ENCODE results near the gene DUSP22.

DNA sequence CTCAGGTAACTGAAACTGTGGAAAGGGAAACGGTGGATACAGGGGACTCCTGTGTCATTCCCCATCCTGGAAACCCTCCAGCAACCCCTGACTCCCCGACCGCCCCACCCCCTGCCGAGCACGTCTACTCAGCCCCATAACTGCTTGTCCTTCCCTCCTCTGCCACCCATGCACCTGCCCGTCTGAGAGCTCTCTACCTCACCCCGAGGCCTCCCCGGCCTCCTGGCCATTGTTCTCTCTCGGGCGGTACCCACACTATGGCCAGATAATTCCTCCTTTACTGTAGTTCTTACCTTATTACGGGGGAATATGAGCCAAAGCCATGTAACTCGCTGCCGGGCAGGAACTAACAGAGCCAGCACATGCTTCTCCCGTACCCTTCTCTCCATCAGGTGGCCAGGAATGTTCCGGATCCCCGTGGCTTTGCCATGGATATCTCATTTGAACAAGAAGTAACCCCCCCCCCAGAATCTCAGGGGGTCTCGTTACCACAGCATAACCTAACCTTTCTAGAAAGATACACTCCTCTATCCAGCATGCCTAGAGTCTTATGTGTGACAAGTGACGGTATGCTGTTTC lies 94.5 kb downstream of the DUSP22 start:
- TF ChIP-seq, protein P1, sequence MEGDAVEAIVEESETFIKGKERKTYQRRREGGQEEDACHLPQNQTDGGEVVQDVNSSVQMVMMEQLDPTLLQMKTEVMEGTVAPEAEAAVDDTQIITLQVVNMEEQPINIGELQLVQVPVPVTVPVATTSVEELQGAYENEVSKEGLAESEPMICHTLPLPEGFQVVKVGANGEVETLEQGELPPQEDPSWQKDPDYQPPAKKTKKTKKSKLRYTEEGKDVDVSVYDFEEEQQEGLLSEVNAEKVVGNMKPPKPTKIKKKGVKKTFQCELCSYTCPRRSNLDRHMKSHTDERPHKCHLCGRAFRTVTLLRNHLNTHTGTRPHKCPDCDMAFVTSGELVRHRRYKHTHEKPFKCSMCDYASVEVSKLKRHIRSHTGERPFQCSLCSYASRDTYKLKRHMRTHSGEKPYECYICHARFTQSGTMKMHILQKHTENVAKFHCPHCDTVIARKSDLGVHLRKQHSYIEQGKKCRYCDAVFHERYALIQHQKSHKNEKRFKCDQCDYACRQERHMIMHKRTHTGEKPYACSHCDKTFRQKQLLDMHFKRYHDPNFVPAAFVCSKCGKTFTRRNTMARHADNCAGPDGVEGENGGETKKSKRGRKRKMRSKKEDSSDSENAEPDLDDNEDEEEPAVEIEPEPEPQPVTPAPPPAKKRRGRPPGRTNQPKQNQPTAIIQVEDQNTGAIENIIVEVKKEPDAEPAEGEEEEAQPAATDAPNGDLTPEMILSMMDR (IDR thresholded peaks at IDR 0.05), result no peak
- TF ChIP-seq EZH2 (IDR thresholded peaks at IDR 0.05) (no peak), EZH2phosphoT487 (IDR thresholded peaks at IDR 0.05) (no peak)
